ENCODE data around the gene CANT1.

GRCh38 chr17:78977997-78978973 lies 31.3 kb downstream of the CANT1 start:
- TF ChIP-seq POLR2A (IDR thresholded peaks at IDR 0.05) (no peak), CTCF (IDR thresholded peaks at IDR 0.05) (no peak), EP300 (IDR thresholded peaks at IDR 0.05) (no peak)

Data from ovary (tissue), 3 donors.